K562 (cell line): ENCODE measurements around the gene SLC2A4. TPM values are rescaled to one million over a fixed set of nuclear protein-coding genes. Genes with fewer than 3 reads are reported as not detected.

Experiments
- BRD9 ChIP-seq: fragments of 450-650 bp; IDR thresholded peaks from 2 replicates; pipeline ENCODE4 v1.6.1; 2018; ENCODE audit warnings: low read depth; ENCODE audit not compliant: partially characterized antibody
- CBFA2T2 ChIP-seq: fragments of 450-650 bp; conservative IDR thresholded peaks from 2 replicates; pipeline ENCODE4 v1.6.1; 2017; ENCODE audit warnings: mild to moderate bottlenecking
- CBX5 ChIP-seq: IDR thresholded peaks from 2 replicates; pipeline ENCODE4 v1.6.1; 2014; ENCODE audit warnings: low read depth, borderline replicate concordance
- CTBP1 ChIP-seq: fragments of 450-650 bp; IDR thresholded peaks from 2 replicates; pipeline ENCODE4 v1.6.1; 2016; ENCODE audit warnings: borderline replicate concordance
- DMBX1 ChIP-seq: fragments of 250-450 bp; sonication (Bioruptor Pico); IDR thresholded peaks from 2 replicates; pipeline ENCODE4 v1.8.0; 2022; ENCODE audit warnings: inconsistent platforms, mild to moderate bottlenecking, moderate library complexity, borderline replicate concordance
- E2F1 ChIP-seq: sonication (generic); formaldehyde crosslinking; IDR thresholded peaks from 2 replicates; pipeline ENCODE4 v1.8.1; 2023; ENCODE audit warnings: mild to moderate bottlenecking, missing genetic modification reagents, moderate library complexity
- FOXA1 ChIP-seq: fragments of 450-650 bp; IDR thresholded peaks from 2 replicates; pipeline ENCODE4 v1.6.1; 2016; ENCODE audit warnings: mild to moderate bottlenecking, borderline replicate concordance
- FOXK2 ChIP-seq, 2 experiments: fragments of 450-650 bp; IDR thresholded peaks in 1 of 2; conservative IDR thresholded peaks in 1 of 2; 2 replicates each; pipeline ENCODE4 v1.6.1; 2016; ENCODE audit warnings: low read depth in 2 of 2, mild to moderate bottlenecking in 1 of 2
- GMEB1 ChIP-seq: fragments of 250-450 bp; sonication (Bioruptor Pico); IDR thresholded peaks from 2 replicates; pipeline ENCODE4 v1.4.0; 2020; ENCODE audit warnings: mild to moderate bottlenecking
- HSF4 ChIP-seq: fragments of 250-450 bp; sonication (Bioruptor Pico); IDR thresholded peaks from 2 replicates; pipeline ENCODE4 v2.1.2; 2022; ENCODE audit warnings: mild to moderate bottlenecking, moderate library complexity, borderline replicate concordance
- KLF10 ChIP-seq: fragments of 250-450 bp; sonication (Bioruptor Pico); IDR thresholded peaks from 2 replicates; pipeline ENCODE4 v1.6.1; 2021; ENCODE audit warnings: matching md5 sums
- L3MBTL2 ChIP-seq: fragments of 450-650 bp; IDR thresholded peaks from 2 replicates; pipeline ENCODE4 v1.6.1; 2016; ENCODE audit warnings: mild to moderate bottlenecking, moderate library complexity
- LARP7 ChIP-seq: fragments of 450-650 bp; IDR thresholded peaks from 2 replicates; pipeline ENCODE4 v1.6.1; 2016
- NFIX ChIP-seq: fragments of 250-450 bp; sonication (Bioruptor Pico); IDR thresholded peaks from 2 replicates; pipeline ENCODE4 v1.4.0; 2020; ENCODE audit warnings: low read depth, mild to moderate bottlenecking, moderate library complexity
- NR2C1 ChIP-seq, 2 experiments: fragments of 450-650 bp; IDR thresholded peaks; 2 replicates each; pipeline ENCODE4 v1.6.1; 2017; ENCODE audit warnings: mild to moderate bottlenecking in 2 of 2, antibody characterized with exemption in 1 of 2, inconsistent platforms in 1 of 2, missing compliant biosample characterization in 1 of 2, missing genetic modification characterization in 1 of 2
- PYGO2 ChIP-seq: fragments of 450-650 bp; IDR thresholded peaks from 2 replicates; pipeline ENCODE4 v1.6.1; 2016; ENCODE audit warnings: mild to moderate bottlenecking, missing genetic modification characterization, moderate library complexity, missing compliant biosample characterization
- SIX5 ChIP-seq, 2 experiments: IDR thresholded peaks; 2 replicates each; pipeline ENCODE4 v1.6.1; 2011; ENCODE audit warnings: low read length in 2 of 2, borderline replicate concordance in 1 of 2, low read depth in 1 of 2, mild to moderate bottlenecking in 1 of 2, moderate library complexity in 1 of 2; ENCODE audit not compliant: insufficient read depth in 1 of 2
- STAT6 ChIP-seq: sonication (generic); formaldehyde crosslinking; IDR thresholded peaks from 2 replicates; pipeline ENCODE4 v1.8.1; 2023; ENCODE audit warnings: mild to moderate bottlenecking, missing genetic modification reagents
- ZNF589 ChIP-seq: fragments of 200-800 bp; sonication (Bioruptor generic); IDR thresholded peaks from 2 replicates; pipeline ENCODE4 v1.6.1; 2016; ENCODE audit warnings: low read depth, missing genetic modification characterization, missing compliant biosample characterization
- ZNF778 ChIP-seq: fragments of 450-650 bp; formaldehyde crosslinking; IDR thresholded peaks from 2 replicates; pipeline ENCODE4 v1.4.0; 2020; ENCODE audit warnings: mild to moderate bottlenecking, moderate library complexity
- polyA plus RNA-seq, 8 experiments: library from polyadenylated mRNA; depleted of rRNA in 4 of 8; stranded (reverse) in 5 of 8; unstranded in 3 of 8; fragments of >200 nt; fragmentation: Nextera tagmentation in 2 of 8; fragmentation: Illumina TruSeq in 1 of 8; extraction: Ambion mirVana in 2 of 8; extraction: Trizol in 1 of 8; gene quantifications; 2 replicates each; pipeline versions ENCODE4 v1.2.1 to v1.2.3, GENCODE V29; 2011 to 2014; ENCODE audit warnings: inconsistent platforms in 1 of 8, missing spikeins in 1 of 8
- total RNA-seq, 7 experiments: library from RNA; depleted of rRNA in 6 of 7; stranded (reverse); fragments of >200 nt in 6 of 7; fragmentation: Illumina TruSeq in 2 of 7; extraction: Trizol in 2 of 7; gene quantifications; 2 replicates each; pipeline versions ENCODE4 v1.2.1 to v1.2.3, GENCODE V29; 2011 to 2021; ENCODE audit warnings: low replicate concordance in 1 of 7

SLC2A4 gene
- total and polyA plus RNA-seq, 9 of the 15 experiments (the other 6 are each of a cell fraction or from before 2014, with no cell fraction given), result 0.74 to 3.5 (median 1.6) TPM

GRCh38 chr17:7241783-7242716 is 39.5 kb upstream of the SLC2A4 start, which contains the start of gene GABARAP (continued):
- TF ChIP-seq ZNF778 (CRISPR knock-in tag) (no peak), DMBX1 (CRISPR knock-in tag) (no peak), BRD9 (no peak), CBX5 (no peak), SIX5 (IDR thresholded peaks at IDR 0.05; ENCODE audit: borderline replicate concordance in 1 of 2, insufficient read depth in 1 of 2, low read depth in 1 of 2, low read length in 2 of 2) (no peak), E2F1 (CRISPR knock-in tag) (no peak), L3MBTL2 (no peak; the same call in 1 of the 2 replicates), STAT6 (no peak), FOXA1 (no peak), ZNF589 (no peak), NFIX (CRISPR knock-in tag) (no peak), CBFA2T2 (no peak), GMEB1 (peak; percentile 42; the same call in 1 of the 2 replicates), HSF4 (CRISPR knock-in tag) (no peak), LARP7 (no peak), NR2C1 (IDR thresholded peaks at IDR 0.05) (no peak), NR2C1 (tag; IDR thresholded peaks at IDR 0.05) (no peak), KLF10 (CRISPR knock-in tag) (no peak), CTBP1 (no peak; the same call in 1 of the 2 replicates), PYGO2 (tag) (no peak), FOXK2 (conservative IDR thresholded peaks at IDR 0.05 in 1 of 2, IDR thresholded peaks at IDR 0.05 in 1 of 2; ENCODE audit: low read depth in 2 of 2) (peak in 1 of 2 experiments; percentile 50; a peak in 1 of 4 replicates)
